ENCODE data around the gene CRYZL1.
"Not testable (repeated sequence)": the region's sequence is repeated elsewhere in the genome, so short reads cannot be mapped to it uniquely, and the experiment has no call there.

The CRYZL1 gene

GRCh38 chr21:33641352-33642026, at the start of gene CRYZL1:
Gene CRYZL1 (minus strand): TSS chr21:33641741. CDS start chr21:33631551, 10,190 bp downstream.
- peak; percentile 100 for DNase-seq (ENCODE audit: low spot score)

GRCh38 chr21:33690874-33691273, 49.3 kb upstream of the CRYZL1 start:
- DNase-seq (ENCODE audit: low spot score): no peak

- no peak for DNase-seq (ENCODE audit: low spot score)
Measured at GRCh38 chr21:33688353-33688752, 46.8 kb upstream of the CRYZL1 start.

GRCh38 chr21:33687634-33688033, 46.1 kb upstream of the CRYZL1 start:
- no peak for DNase-seq (ENCODE audit: low spot score)

GRCh38 chr21:33686386-33686785, 44.8 kb upstream of the CRYZL1 start:
- no peak for DNase-seq (ENCODE audit: low spot score)

GRCh38 chr21:33685613-33686197, 44.2 kb upstream of the CRYZL1 start:
- no peak for DNase-seq (ENCODE audit: low spot score)

GRCh38 chr21:33684923-33685560, 43.5 kb upstream of the CRYZL1 start:
- no peak for DNase-seq (ENCODE audit: low spot score)

GRCh38 chr21:33684068-33684467, 42.5 kb upstream of the CRYZL1 start:
- no peak for DNase-seq (ENCODE audit: low spot score)

- no peak for DNase-seq (ENCODE audit: low spot score)
Measured at GRCh38 chr21:33682992-33683627, 41.6 kb upstream of the CRYZL1 start.

GRCh38 chr21:33680870-33681269, 39.3 kb upstream of the CRYZL1 start:
- no peak for DNase-seq (ENCODE audit: low spot score)

GRCh38 chr21:33677450-33677849, 35.9 kb upstream of the CRYZL1 start:
- DNase-seq (ENCODE audit: low spot score): no peak

- not testable (repeated sequence) for DNase-seq (ENCODE audit: low spot score)
Measured at GRCh38 chr21:33676666-33677065, 35.1 kb upstream of the CRYZL1 start.

- no peak for DNase-seq (ENCODE audit: low spot score)
Measured at GRCh38 chr21:33674226-33674625, 32.7 kb upstream of the CRYZL1 start.

GRCh38 chr21:33673473-33673872, 31.9 kb upstream of the CRYZL1 start:
- DNase-seq (ENCODE audit: low spot score): no peak

GRCh38 chr21:33670076-33670978, 28.8 kb upstream of the CRYZL1 start:
- DNase-seq (ENCODE audit: low spot score): no peak

GRCh38 chr21:33668620-33669019, 27.1 kb upstream of the CRYZL1 start:
- no peak for DNase-seq (ENCODE audit: low spot score)

- no peak for DNase-seq (ENCODE audit: low spot score)
Measured at GRCh38 chr21:33668180-33668579, 26.6 kb upstream of the CRYZL1 start.

- DNase-seq (ENCODE audit: low spot score): no peak
Measured at GRCh38 chr21:33667636-33668035, 26.1 kb upstream of the CRYZL1 start.

- no peak for DNase-seq (ENCODE audit: low spot score)
Measured at GRCh38 chr21:33666153-33666552, 24.6 kb upstream of the CRYZL1 start.

- no peak for DNase-seq (ENCODE audit: low spot score)
Measured at GRCh38 chr21:33664135-33664534, 22.6 kb upstream of the CRYZL1 start.

GRCh38 chr21:33663241-33663640, 21.7 kb upstream of the CRYZL1 start:
- no peak for DNase-seq (ENCODE audit: low spot score)

GRCh38 chr21:33662046-33662445, 20.5 kb upstream of the CRYZL1 start:
- DNase-seq (ENCODE audit: low spot score): no peak
